ENCODE data around the gene UPK1A. TPM values are rescaled to one million over a fixed set of nuclear protein-coding genes. Genes with fewer than 3 reads are reported as not detected.

Gene UPK1A
- total RNA-seq, 1 donor from 2014 or later, result not detected

DNA sequence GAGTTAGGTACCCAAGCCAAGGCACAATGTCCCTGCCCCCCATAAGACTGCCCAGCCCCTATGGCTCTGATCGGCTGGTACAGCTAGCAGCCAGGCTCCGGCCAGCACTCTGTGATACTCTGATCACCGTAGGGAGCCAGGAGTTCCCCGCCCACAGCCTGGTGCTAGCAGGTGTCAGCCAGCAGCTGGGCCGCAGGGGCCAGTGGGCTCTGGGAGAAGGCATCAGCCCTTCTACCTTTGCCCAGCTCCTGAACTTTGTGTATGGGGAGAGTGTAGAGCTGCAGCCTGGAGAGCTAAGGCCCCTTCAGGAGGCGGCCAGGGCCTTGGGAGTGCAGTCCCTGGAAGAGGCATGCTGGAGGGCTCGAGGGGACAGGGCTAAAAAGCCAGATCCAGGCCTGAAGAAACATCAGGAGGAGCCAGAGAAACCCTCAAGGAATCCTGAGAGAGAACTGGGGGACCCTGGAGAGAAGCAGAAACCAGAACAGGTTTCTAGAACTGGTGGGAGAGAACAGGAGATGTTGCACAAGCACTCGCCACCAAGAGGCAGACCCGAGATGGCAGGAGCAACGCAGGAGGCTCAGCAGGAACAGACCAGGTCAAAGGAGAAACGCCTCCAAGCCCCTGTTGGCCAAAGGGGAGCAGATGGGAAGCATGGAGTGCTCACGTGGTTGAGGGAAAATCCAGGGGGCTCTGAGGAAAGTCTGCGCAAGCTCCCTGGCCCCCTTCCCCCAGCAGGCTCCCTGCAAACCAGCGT is 48.5 kb downstream of the UPK1A start:
- no peak overlapping the region for H3K4me3 ChIP-seq (ENCODE audit: low read depth, low read length)
- TF ChIP-seq, protein P1, sequence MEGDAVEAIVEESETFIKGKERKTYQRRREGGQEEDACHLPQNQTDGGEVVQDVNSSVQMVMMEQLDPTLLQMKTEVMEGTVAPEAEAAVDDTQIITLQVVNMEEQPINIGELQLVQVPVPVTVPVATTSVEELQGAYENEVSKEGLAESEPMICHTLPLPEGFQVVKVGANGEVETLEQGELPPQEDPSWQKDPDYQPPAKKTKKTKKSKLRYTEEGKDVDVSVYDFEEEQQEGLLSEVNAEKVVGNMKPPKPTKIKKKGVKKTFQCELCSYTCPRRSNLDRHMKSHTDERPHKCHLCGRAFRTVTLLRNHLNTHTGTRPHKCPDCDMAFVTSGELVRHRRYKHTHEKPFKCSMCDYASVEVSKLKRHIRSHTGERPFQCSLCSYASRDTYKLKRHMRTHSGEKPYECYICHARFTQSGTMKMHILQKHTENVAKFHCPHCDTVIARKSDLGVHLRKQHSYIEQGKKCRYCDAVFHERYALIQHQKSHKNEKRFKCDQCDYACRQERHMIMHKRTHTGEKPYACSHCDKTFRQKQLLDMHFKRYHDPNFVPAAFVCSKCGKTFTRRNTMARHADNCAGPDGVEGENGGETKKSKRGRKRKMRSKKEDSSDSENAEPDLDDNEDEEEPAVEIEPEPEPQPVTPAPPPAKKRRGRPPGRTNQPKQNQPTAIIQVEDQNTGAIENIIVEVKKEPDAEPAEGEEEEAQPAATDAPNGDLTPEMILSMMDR (IDR thresholded peaks at IDR 0.05; ENCODE audit: insufficient read depth, low read length, poor library complexity, severe bottlenecking), result no peak
- DNase-seq (ENCODE audit: low read depth), result no peak
- H3K27me3 ChIP-seq (ENCODE audit: control insufficient read depth, insufficient read depth, low read length), result no peaks in the 10 kb centered on the region
- no peaks in the 10 kb centered on the region for H3K36me3 ChIP-seq (ENCODE audit: control insufficient read depth, insufficient read depth, low read length)

DNA sequence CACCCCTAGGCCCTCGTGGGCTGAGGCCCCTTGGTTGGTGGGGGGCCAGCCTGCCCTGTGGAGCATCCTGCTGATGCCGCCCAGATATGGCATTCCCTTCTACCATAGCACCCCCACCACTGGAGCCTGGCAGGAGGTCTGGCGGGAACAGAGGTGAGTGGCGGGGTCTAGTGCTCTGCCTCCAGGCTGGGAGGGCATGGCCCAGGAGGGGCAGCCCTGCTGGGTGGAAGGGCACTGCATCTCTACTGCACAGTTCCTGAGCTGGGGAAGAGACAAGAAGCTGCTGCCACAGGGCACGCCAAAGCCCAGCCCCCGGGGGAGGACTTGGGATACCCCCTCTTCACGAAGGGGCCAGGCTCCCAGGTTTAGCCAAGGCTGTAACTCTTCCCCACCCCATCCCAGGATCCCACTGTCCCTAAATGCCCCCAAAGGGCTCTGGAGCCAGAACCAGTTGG is 49.1 kb downstream of the UPK1A start:
- TF ChIP-seq, protein P1 (IDR thresholded peaks at IDR 0.05; ENCODE audit: insufficient read depth, low read length, poor library complexity, severe bottlenecking), result no peak
- no peak for DNase-seq (ENCODE audit: low read depth)
- no peaks in the 10 kb centered on the region for H3K27me3 ChIP-seq (ENCODE audit: control insufficient read depth, insufficient read depth, low read length)
- no peak overlapping the region for H3K4me3 ChIP-seq (ENCODE audit: low read depth, low read length)
- no peaks in the 10 kb centered on the region for H3K36me3 ChIP-seq (ENCODE audit: control insufficient read depth, insufficient read depth, low read length)

DNA sequence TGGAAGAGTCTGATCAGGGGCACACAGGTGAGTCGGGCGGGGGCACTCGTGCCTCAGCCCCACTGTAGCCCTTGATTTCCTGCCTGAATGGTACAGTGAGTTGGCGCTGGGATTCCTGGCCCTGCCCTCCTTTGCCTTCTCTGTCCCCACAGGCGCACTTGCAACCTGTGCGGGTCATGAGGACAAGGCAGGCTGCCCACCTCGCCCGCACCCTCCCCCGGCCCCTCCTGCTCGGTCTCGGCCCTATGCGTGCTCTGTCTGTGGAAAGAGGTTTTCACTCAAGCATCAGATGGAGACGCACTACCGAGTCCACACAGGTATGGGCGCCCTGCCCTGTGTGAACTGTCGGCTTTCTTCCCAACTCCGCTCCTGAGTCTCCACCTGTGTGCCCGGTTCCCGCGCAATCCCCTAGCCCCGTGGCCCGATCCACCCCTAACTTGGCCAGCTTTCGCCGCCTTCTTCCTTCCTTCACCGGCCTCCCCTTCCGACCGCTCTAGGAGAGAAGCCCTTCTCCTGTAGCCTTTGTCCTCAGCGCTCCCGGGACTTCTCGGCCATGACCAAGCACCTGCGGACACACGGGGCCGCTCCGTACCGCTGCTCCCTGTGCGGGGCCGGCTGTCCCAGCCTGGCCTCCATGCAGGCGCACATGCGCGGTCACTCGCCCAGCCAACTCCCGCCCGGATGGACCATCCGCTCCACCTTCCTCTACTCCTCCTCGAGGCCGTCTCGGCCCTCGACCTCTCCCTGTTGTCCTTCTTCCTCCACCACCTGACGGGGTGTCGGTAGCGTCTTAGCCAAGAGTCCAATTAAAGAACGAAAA is 49.9 kb downstream of the UPK1A start:
- no peaks in the 10 kb centered on the region for H3K36me3 ChIP-seq (ENCODE audit: control insufficient read depth, insufficient read depth, low read length)
- DNase-seq (ENCODE audit: low read depth), result no peak
- H3K4me3 ChIP-seq (ENCODE audit: low read depth, low read length), result peak overlapping the region; percentile 93
- TF ChIP-seq, protein P1 (IDR thresholded peaks at IDR 0.05; ENCODE audit: insufficient read depth, low read length, poor library complexity, severe bottlenecking), result no peak
- H3K27me3 ChIP-seq (ENCODE audit: control insufficient read depth, insufficient read depth, low read length), result no peaks in the 10 kb centered on the region

DNA sequence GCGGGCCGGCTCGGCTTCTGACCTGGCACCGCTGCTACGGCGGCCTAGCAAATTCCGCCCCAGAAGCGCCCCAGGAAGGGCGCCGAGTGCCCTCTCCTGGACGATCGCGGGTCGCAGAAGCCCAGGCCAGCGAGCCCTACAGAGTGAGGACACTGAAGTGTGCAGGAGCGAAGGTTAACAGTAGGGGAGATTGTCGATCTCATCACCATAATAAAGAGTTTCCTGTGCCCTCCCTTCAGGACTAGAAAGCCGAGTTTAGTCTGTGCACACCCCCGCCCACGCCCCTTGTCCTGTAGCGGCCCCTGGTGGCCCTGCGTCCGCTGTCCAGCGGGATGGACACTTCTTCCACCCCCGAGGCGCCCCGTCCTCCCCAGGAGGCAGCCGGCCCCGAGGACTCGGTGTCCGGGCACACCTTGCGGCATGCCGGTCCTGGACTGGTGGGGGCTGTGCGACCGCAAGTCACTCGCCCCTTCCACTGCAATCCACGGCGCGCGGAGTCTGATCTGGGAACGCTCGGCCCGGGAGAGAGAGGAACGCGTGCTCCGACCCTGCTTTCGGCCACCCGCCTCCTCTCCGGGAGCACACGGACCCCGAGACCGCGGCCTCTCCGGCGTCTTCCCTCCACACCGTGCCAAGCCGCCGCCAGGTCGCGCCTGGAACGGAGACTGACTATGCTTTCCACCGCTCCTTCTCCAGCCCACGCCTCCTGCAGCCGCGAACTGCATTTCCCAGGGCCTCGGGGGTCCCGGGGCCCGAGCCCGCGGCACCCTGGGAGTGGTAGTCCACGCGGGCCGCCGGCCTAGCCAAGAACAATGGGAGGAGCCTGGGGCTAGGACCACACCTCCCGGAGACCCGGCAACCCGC is 50.7 kb downstream of the UPK1A start:
- H3K4me3 ChIP-seq (ENCODE audit: low read depth, low read length), result peak overlapping the region; percentile 93
- peaks cover 2% of the 10 kb centered on the region for H3K36me3 ChIP-seq (ENCODE audit: control insufficient read depth, insufficient read depth, low read length)
- no peaks in the 10 kb centered on the region for H3K27me3 ChIP-seq (ENCODE audit: control insufficient read depth, insufficient read depth, low read length)
- TF ChIP-seq, protein P1 (IDR thresholded peaks at IDR 0.05; ENCODE audit: insufficient read depth, low read length, poor library complexity, severe bottlenecking), result peak; percentile 96
- DNase-seq (ENCODE audit: low read depth), result peak; percentile 37

DNA sequence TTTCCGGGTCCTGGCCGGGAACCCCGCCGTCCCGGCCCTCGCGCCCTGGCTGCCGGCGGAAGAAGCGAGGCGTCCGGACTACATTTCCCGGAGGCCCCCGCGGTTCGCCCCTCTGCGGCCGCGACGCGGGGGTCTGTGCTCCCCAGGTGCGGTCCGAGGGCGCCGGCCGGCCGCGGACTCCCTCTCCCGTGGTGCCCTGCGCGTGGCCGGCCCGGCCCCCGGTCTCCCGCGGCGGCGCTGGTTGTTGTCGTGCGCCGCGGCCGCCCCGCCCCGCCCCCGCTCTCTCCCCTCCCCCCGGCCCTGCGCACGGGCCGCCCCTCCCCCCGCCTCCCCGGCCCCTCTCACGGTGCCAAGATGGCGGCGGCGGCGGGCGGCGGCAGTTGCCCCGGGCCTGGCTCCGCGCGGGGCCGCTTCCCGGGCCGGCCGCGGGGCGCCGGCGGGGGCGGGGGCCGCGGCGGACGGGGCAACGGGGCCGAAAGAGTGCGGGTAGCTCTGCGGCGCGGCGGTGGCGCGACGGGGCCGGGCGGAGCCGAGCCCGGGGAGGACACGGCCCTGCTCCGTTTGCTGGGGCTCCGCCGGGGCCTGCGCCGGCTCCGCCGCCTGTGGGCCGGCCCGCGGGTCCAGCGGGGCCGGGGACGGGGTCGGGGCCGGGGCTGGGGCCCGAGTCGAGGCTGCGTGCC is 51.5 kb downstream of the UPK1A start, which contains the start of gene KMT2B:
Gene KMT2B (plus strand): TSS at position 339 of the 680 bp plus-strand sequence. CDS start 16 bp downstream, at position 355.
- H3K4me3 ChIP-seq (ENCODE audit: low read depth, low read length), result peak within 1 kb of the TSS; percentile 93
- peak; percentile 77 for DNase-seq (ENCODE audit: low read depth)
- TF ChIP-seq, protein P1 (IDR thresholded peaks at IDR 0.05; ENCODE audit: insufficient read depth, low read length, poor library complexity, severe bottlenecking), result no peak
- peaks cover 5% of the 10 kb centered on the region for H3K36me3 ChIP-seq (ENCODE audit: control insufficient read depth, insufficient read depth, low read length)
- H3K27me3 ChIP-seq (ENCODE audit: control insufficient read depth, insufficient read depth, low read length), result no peaks in the 10 kb centered on the region
